B cell (primary cell): ENCODE results near the gene CYS1. TPM values are rescaled to one million over a fixed set of nuclear protein-coding genes. Genes with fewer than 3 reads are reported as not detected.

Experiments
- ATAC-seq: fragments of 200-7000 bp; cut with Tn5 transposase; one replicate; pipeline ENCODE4 v1.10.0; 2021; ENCODE audit warnings: low read depth, mild to moderate bottlenecking, moderate number of reproducible peaks, moderate library complexity
- CTCF ChIA-PET: fragments of 350-600 bp; sonication (Branson Sonifier 250); formaldehyde crosslinking; loops from one replicate; lab custom pipeline; 2021; ENCODE audit warnings: antibody characterized with exemption, inconsistent platforms; lab: Charles Lee
- POLR2A ChIA-PET: fragments of 350-600 bp; sonication (Branson Sonifier 250); formaldehyde crosslinking; loops from one replicate; lab custom pipeline; 2021; ENCODE audit warnings: antibody characterized with exemption; lab: Charles Lee
- DNase-seq: peaks from one replicate; pipeline ENCODE4 v3.0.0; 2013
- H2AFZ ChIP-seq: 2 replicates; pipeline ENCODE4 v1.6.1; 2012; ENCODE audit warnings: mild to moderate bottlenecking, low read depth, low read length; ENCODE audit not compliant: insufficient read depth, poor library complexity, severe bottlenecking
- H3K27ac ChIP-seq, 2 donors: 1 replicate in 1 of 2; 2 replicates in 1 of 2; pipeline ENCODE4 v1.5.1; 2012 to 2013; ENCODE audit warnings: low read length in 2 of 2, mild to moderate bottlenecking in 2 of 2, moderate library complexity in 1 of 2
- H3K27me3 ChIP-seq, 4 experiments: fragments of 200-600 bp in 1 of 4; sonication (generic) in 1 of 4; replicated peaks in 1 of 4; 1 replicate in 2 of 4; 2 replicates in 2 of 4; pipeline versions ENCODE4 v1.6.1 to v1.7.0; 2013 to 2016; ENCODE audit warnings: low read length in 3 of 4, mild to moderate bottlenecking in 2 of 4, mixed read lengths in 1 of 4, moderate library complexity in 1 of 4; ENCODE audit not compliant: insufficient read depth in 4 of 4, control insufficient read depth in 3 of 4; ENCODE audit errors: control extremely low read depth in 1 of 4
- H3K36me3 ChIP-seq, 2 experiments: replicated peaks in 1 of 2; 1 replicate in 1 of 2; 2 replicates in 1 of 2; pipeline versions ENCODE4 v1.6.1 to v1.7.1; 2013; ENCODE audit warnings: low read length in 1 of 2; ENCODE audit not compliant: insufficient read depth in 2 of 2, control insufficient read depth in 1 of 2; ENCODE audit errors: control extremely low read depth in 1 of 2, extremely low read depth in 1 of 2
- H3K4me1 ChIP-seq, 2 donors: fragments of 200-600 bp in 1 of 2; sonication (generic) in 1 of 2; 1 replicate in 1 of 2; 2 replicates in 1 of 2; pipeline versions ENCODE4 v1.5.1 to v1.6.1; 2013 to 2017; ENCODE audit warnings: low read length in 2 of 2; ENCODE audit not compliant: control insufficient read depth in 2 of 2, insufficient read depth in 2 of 2
- H3K4me2 ChIP-seq: replicated peaks from 2 replicates; pipeline ENCODE3; 2012; ENCODE audit warnings: mild to moderate bottlenecking, low read depth, low read length; ENCODE audit not compliant: poor library complexity, severe bottlenecking
- H3K4me3 ChIP-seq, 5 experiments: fragments of 200-600 bp in 1 of 5; sonication (generic) in 1 of 5; 1 replicate in 3 of 5; 2 replicates in 2 of 5; pipeline versions ENCODE4 v1.5.1 to v1.7.0; 2011 to 2016; ENCODE audit warnings: low read length in 4 of 5, mild to moderate bottlenecking in 4 of 5, low read depth in 2 of 5, control low read depth in 1 of 5, moderate library complexity in 1 of 5; ENCODE audit not compliant: insufficient read depth in 1 of 5; ENCODE audit errors: control extremely low read depth in 1 of 5, extremely low read depth in 1 of 5
- H3K79me2 ChIP-seq: fragments of 200-600 bp; sonication (generic); one replicate; pipeline ENCODE4 v1.6.0; 2016; ENCODE audit warnings: low read length; ENCODE audit not compliant: control insufficient read depth, insufficient read depth
- H3K9ac ChIP-seq: fragments of 200-600 bp; sonication (generic); 2 replicates; pipeline ENCODE4 v1.6.1; 2017; ENCODE audit warnings: mild to moderate bottlenecking, low read length, moderate library complexity
- H3K9me3 ChIP-seq, 3 donors: one replicate each; pipeline versions ENCODE4 v1.6.1 to v1.7.1; 2013; ENCODE audit warnings: low read length in 2 of 3; ENCODE audit not compliant: control insufficient read depth in 2 of 3, insufficient read depth in 1 of 3; ENCODE audit errors: control extremely low read depth in 1 of 3
- H4K20me1 ChIP-seq: 2 replicates; pipeline ENCODE4 v1.6.0; 2012; ENCODE audit warnings: mild to moderate bottlenecking, low read length; ENCODE audit not compliant: insufficient read depth, control insufficient read depth, poor library complexity, severe bottlenecking
- H3K27ac Mint-ChIP-seq: one replicate; pipeline ENCODE4 v1.8.0; 2021; ENCODE audit warnings: mixed read lengths
- H3K27me3 Mint-ChIP-seq: one replicate; pipeline ENCODE4 v1.8.0; 2021; ENCODE audit warnings: mixed read lengths
- H3K4me1 Mint-ChIP-seq: one replicate; pipeline ENCODE4 v1.8.0; 2021; ENCODE audit warnings: mixed read lengths
- H3K4me3 Mint-ChIP-seq: one replicate; pipeline ENCODE4 v1.8.0; 2021; ENCODE audit warnings: mixed read lengths
- H3K9me3 Mint-ChIP-seq: one replicate; pipeline ENCODE4 v1.8.0; 2022; ENCODE audit warnings: mixed read lengths; ENCODE audit not compliant: insufficient read depth
- EZH2 ChIP-seq: IDR thresholded peaks from 2 replicates; pipeline ENCODE4 v1.6.1; 2012; ENCODE audit warnings: borderline replicate concordance, low read depth, mild to moderate bottlenecking, moderate library complexity, low read length; ENCODE audit not compliant: insufficient read depth, poor library complexity, severe bottlenecking
- WGBS: methylation state at CpG from one replicate; pipeline ENCODE4 v1.1.5; 2013; ENCODE audit warnings: missing lambda C conversion rate; ENCODE audit not compliant: insufficient coverage; 5-methylcytosine and 5-hydroxymethylcytosine counted together
- intact Hi-C: fragments of 100-400 bp; cut with micrococcal nuclease; formaldehyde crosslinking; loops from one replicate; pipeline ENCODE4 v1.10.0; 2022
- polyA plus RNA-seq: library from polyadenylated mRNA; depleted of rRNA; stranded (reverse); fragments of >200 nt; gene quantifications from 2 replicates; pipeline ENCODE4 v1.2.3, GENCODE V29; 2012
- total RNA-seq, 2 donors: library from RNA; stranded (reverse); fragments of 120-200 nt in 1 of 2; gene quantifications; 1 replicate in 1 of 2; 2 replicates in 1 of 2; pipeline versions ENCODE4 v1.2.3 to v1.2.4, GENCODE V29; 2013 to 2022
- TF ChIP-seq, protein P1 (sequence below): fragments of 200-600 bp; IDR thresholded peaks from one replicate; pipeline ENCODE4 v1.8.0; 2022; ENCODE audit warnings: antibody characterized with exemption, mild to moderate bottlenecking

CYS1 gene
- total and polyA plus RNA-seq, 2 donors (not counting 1 experiment from before 2014, with no cell fraction given): not detected

DNA sequence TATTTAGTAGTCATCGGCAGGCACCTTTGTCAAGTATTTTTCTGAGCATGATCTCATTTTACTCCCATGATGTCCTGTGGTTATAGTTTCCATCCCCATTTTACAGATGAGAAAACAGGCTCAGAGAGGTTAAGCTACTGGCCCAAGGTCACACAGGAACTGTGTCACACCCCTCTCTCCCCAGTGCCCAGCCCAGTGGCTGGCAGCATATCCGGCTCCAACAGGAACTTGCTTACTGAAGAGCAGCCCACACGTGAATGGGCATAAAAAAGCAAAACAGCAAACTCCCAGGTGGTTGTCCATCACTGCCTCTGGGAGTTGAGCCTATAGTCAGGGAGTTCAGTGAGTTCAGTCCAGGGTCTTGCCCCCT lies 45.2 kb downstream of the CYS1 start:
- TF ChIP-seq, protein P1, sequence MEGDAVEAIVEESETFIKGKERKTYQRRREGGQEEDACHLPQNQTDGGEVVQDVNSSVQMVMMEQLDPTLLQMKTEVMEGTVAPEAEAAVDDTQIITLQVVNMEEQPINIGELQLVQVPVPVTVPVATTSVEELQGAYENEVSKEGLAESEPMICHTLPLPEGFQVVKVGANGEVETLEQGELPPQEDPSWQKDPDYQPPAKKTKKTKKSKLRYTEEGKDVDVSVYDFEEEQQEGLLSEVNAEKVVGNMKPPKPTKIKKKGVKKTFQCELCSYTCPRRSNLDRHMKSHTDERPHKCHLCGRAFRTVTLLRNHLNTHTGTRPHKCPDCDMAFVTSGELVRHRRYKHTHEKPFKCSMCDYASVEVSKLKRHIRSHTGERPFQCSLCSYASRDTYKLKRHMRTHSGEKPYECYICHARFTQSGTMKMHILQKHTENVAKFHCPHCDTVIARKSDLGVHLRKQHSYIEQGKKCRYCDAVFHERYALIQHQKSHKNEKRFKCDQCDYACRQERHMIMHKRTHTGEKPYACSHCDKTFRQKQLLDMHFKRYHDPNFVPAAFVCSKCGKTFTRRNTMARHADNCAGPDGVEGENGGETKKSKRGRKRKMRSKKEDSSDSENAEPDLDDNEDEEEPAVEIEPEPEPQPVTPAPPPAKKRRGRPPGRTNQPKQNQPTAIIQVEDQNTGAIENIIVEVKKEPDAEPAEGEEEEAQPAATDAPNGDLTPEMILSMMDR: no peak
- no peak for TF ChIP-seq EZH2
- H3K4me1 ChIP-seq: peaks cover 38 to 57% of the 10 kb centered on the region in 2 donors
- H3K79me2 ChIP-seq: peaks cover 6% of the 10 kb centered on the region
- intact Hi-C loops: no loop called here
- no peaks in the 10 kb centered on the region for H3K36me3 ChIP-seq
- H3K9ac ChIP-seq: no peak overlapping the region
- no peaks in the 10 kb centered on the region for H3K9me3 ChIP-seq
- ChIA-PET CTCF (interaction anchor here (1.4 to 5.3 kb wide), 3 partner anchors 13 to 417 kb away, joined by 3 to 49 read pairs (median 7); no protein-coding TSS in a partner anchor), POLR2A (no interaction called here)
- DNase-seq: no peak
- no peak overlapping the region for H2AFZ ChIP-seq
- peak overlapping the region; percentile 37 for H3K27ac Mint-ChIP-seq
- no peaks in the 10 kb centered on the region for H3K27me3 Mint-ChIP-seq
- H4K20me1 ChIP-seq: no peaks in the 10 kb centered on the region
- 8% methylated on average over 2 of the region's 3 CpGs for WGBS
- H3K4me3 ChIP-seq: no peak overlapping the region
- H3K9me3 Mint-ChIP-seq: no peaks in the 10 kb centered on the region
- no peak overlapping the region for H3K4me2 ChIP-seq
- H3K4me3 Mint-ChIP-seq: no peak overlapping the region
- no peak for ATAC-seq
- H3K27ac ChIP-seq: no peak overlapping the region
- no peaks in the 10 kb centered on the region for H3K27me3 ChIP-seq
- H3K4me1 Mint-ChIP-seq: peaks cover 38% of the 10 kb centered on the region

GRCh38 chr2:10034333-10035052 lies 45.7 kb downstream of the CYS1 start:
- H3K9me3 ChIP-seq: no peaks in the 10 kb centered on the region
- H3K27ac ChIP-seq: no peak overlapping the region
- H3K9ac ChIP-seq: no peak overlapping the region
- intact Hi-C loops: no loop called here
- no peak for TF ChIP-seq EZH2
- TF ChIP-seq, protein P1: no peak
- H3K36me3 ChIP-seq: no peaks in the 10 kb centered on the region
- no peak for ATAC-seq
- ChIA-PET CTCF (interaction anchor here (1.4 to 5.3 kb wide), 3 partner anchors 13 to 417 kb away, joined by 3 to 49 read pairs (median 7); no protein-coding TSS in a partner anchor), POLR2A (no interaction called here)
- no peak overlapping the region for H3K4me3 ChIP-seq
- peaks cover 44 to 63% of the 10 kb centered on the region in 2 donors for H3K4me1 ChIP-seq
- H3K9me3 Mint-ChIP-seq: no peaks in the 10 kb centered on the region
- no peaks in the 10 kb centered on the region for H3K27me3 Mint-ChIP-seq
- no peak overlapping the region for H2AFZ ChIP-seq
- 98% methylated on average over 6 of the region's 12 CpGs for WGBS
- H3K4me1 Mint-ChIP-seq: peaks cover 43% of the 10 kb centered on the region
- peak overlapping the region; percentile 37 for H3K27ac Mint-ChIP-seq
- no peaks in the 10 kb centered on the region for H3K27me3 ChIP-seq
- DNase-seq: no peak
- H3K4me3 Mint-ChIP-seq: no peak overlapping the region
- H3K79me2 ChIP-seq: peaks cover 9% of the 10 kb centered on the region
- H4K20me1 ChIP-seq: no peaks in the 10 kb centered on the region
- no peak overlapping the region for H3K4me2 ChIP-seq
